ENCODE measurements around the gene GPR68.
"Not testable (repeated sequence)": the region's sequence is repeated elsewhere in the genome, so short reads cannot be mapped to it uniquely, and the experiment has no call there.

The GPR68 gene

GRCh38 chr14:91187271-91187670 lies 57.2 kb downstream of the GPR68 start:
- no peaks in the 10 kb centered on the region for H3K27me3 ChIP-seq (ENCODE audit: insufficient read depth, insufficient read length)
- TF ChIP-seq ZNF274 (IDR thresholded peaks at IDR 0.05; ENCODE audit: low read depth, low read length) (no peak), YY1 (IDR thresholded peaks at IDR 0.05; ENCODE audit: insufficient read depth, insufficient read length) (no peak), SUZ12 (IDR thresholded peaks at IDR 0.05; ENCODE audit: extremely low read depth, insufficient read depth, insufficient read length) (no peak)
- no peak overlapping the region for H3K9ac ChIP-seq (ENCODE audit: insufficient read length, low read depth)
- no peaks in the 10 kb centered on the region for H3K9me3 ChIP-seq (ENCODE audit: insufficient read depth, low read length)
- DNase-seq (ENCODE audit: low read depth, low spot score), result no peak
- no peak overlapping the region for H3K4me3 ChIP-seq (ENCODE audit: insufficient read length, low read depth)
- H3K4me1 ChIP-seq (ENCODE audit: insufficient read depth, insufficient read length), result no peaks in the 10 kb centered on the region
- peaks cover 43% of the 10 kb centered on the region for H3K36me3 ChIP-seq (ENCODE audit: insufficient read depth, insufficient read length, low read length)

- no peaks in the 10 kb centered on the region for H3K9me3 ChIP-seq (ENCODE audit: insufficient read depth, low read length)
- no peaks in the 10 kb centered on the region for H3K27me3 ChIP-seq (ENCODE audit: insufficient read depth, insufficient read length)
- TF ChIP-seq SUZ12 (IDR thresholded peaks at IDR 0.05; ENCODE audit: extremely low read depth, insufficient read depth, insufficient read length) (no peak), YY1 (IDR thresholded peaks at IDR 0.05; ENCODE audit: insufficient read depth, insufficient read length) (no peak), ZNF274 (IDR thresholded peaks at IDR 0.05; ENCODE audit: low read depth, low read length) (no peak)
- H3K4me3 ChIP-seq (ENCODE audit: insufficient read length, low read depth), result no peak overlapping the region
- H3K4me1 ChIP-seq (ENCODE audit: insufficient read depth, insufficient read length), result no peaks in the 10 kb centered on the region
- peaks cover 43% of the 10 kb centered on the region for H3K36me3 ChIP-seq (ENCODE audit: insufficient read depth, insufficient read length, low read length)
- H3K9ac ChIP-seq (ENCODE audit: insufficient read length, low read depth), result no peak overlapping the region
- DNase-seq (ENCODE audit: low read depth, low spot score), result no peak
Observed at GRCh38 chr14:91186515-91187066, 57.9 kb downstream of the GPR68 start.

GRCh38 chr14:91185721-91186120 lies 58.8 kb downstream of the GPR68 start:
- Histone ChIP-seq H3K9me3 (ENCODE audit: insufficient read depth, low read length) (no peaks in the 10 kb centered on the region), H3K27me3 (ENCODE audit: insufficient read depth, insufficient read length) (no peaks in the 10 kb centered on the region), H3K36me3 (ENCODE audit: insufficient read depth, insufficient read length, low read length) (peaks cover 42% of the 10 kb centered on the region), H3K4me3 (ENCODE audit: insufficient read length, low read depth) (no peak overlapping the region), H3K4me1 (ENCODE audit: insufficient read depth, insufficient read length) (no peaks in the 10 kb centered on the region), H3K9ac (ENCODE audit: insufficient read length, low read depth) (no peak overlapping the region)
- no peak for DNase-seq (ENCODE audit: low read depth, low spot score)
- TF ChIP-seq YY1 (IDR thresholded peaks at IDR 0.05; ENCODE audit: insufficient read depth, insufficient read length), result no peak
- no peak for TF ChIP-seq ZNF274 (IDR thresholded peaks at IDR 0.05; ENCODE audit: low read depth, low read length)
- no peak for TF ChIP-seq SUZ12 (IDR thresholded peaks at IDR 0.05; ENCODE audit: extremely low read depth, insufficient read depth, insufficient read length)

- Histone ChIP-seq H3K4me1 (ENCODE audit: insufficient read depth, insufficient read length) (no peaks in the 10 kb centered on the region), H3K36me3 (ENCODE audit: insufficient read depth, insufficient read length, low read length) (peaks cover 37% of the 10 kb centered on the region), H3K9ac (ENCODE audit: insufficient read length, low read depth) (no peak overlapping the region), H3K4me3 (ENCODE audit: insufficient read length, low read depth) (no peak overlapping the region), H3K9me3 (ENCODE audit: insufficient read depth, low read length) (no peaks in the 10 kb centered on the region), H3K27me3 (ENCODE audit: insufficient read depth, insufficient read length) (no peaks in the 10 kb centered on the region)
- TF ChIP-seq YY1 (IDR thresholded peaks at IDR 0.05; ENCODE audit: insufficient read depth, insufficient read length) (no peak), ZNF274 (IDR thresholded peaks at IDR 0.05; ENCODE audit: low read depth, low read length) (no peak), SUZ12 (IDR thresholded peaks at IDR 0.05; ENCODE audit: extremely low read depth, insufficient read depth, insufficient read length) (no peak)
- no peak for DNase-seq (ENCODE audit: low read depth, low spot score)
Observed at GRCh38 chr14:91184559-91184958, 59.9 kb downstream of the GPR68 start.

- not testable (repeated sequence) for H3K9ac ChIP-seq (ENCODE audit: insufficient read length, low read depth); H3K4me3 ChIP-seq (ENCODE audit: insufficient read length, low read depth); DNase-seq (ENCODE audit: low read depth, low spot score); H3K27me3 ChIP-seq (ENCODE audit: insufficient read depth, insufficient read length); H3K9me3 ChIP-seq (ENCODE audit: insufficient read depth, low read length); H3K4me1 ChIP-seq (ENCODE audit: insufficient read depth, insufficient read length)
- H3K36me3 ChIP-seq (ENCODE audit: insufficient read depth, insufficient read length, low read length), result peaks cover 33% of the 10 kb centered on the region
Observed at GRCh38 chr14:91182753-91183152, 61.8 kb downstream of the GPR68 start.
